ENCODE data around the gene SNX9.
A peak's percentile ranks its signal among the peaks of the same experiment; 100 is the strongest.

The SNX9 gene

DNA sequence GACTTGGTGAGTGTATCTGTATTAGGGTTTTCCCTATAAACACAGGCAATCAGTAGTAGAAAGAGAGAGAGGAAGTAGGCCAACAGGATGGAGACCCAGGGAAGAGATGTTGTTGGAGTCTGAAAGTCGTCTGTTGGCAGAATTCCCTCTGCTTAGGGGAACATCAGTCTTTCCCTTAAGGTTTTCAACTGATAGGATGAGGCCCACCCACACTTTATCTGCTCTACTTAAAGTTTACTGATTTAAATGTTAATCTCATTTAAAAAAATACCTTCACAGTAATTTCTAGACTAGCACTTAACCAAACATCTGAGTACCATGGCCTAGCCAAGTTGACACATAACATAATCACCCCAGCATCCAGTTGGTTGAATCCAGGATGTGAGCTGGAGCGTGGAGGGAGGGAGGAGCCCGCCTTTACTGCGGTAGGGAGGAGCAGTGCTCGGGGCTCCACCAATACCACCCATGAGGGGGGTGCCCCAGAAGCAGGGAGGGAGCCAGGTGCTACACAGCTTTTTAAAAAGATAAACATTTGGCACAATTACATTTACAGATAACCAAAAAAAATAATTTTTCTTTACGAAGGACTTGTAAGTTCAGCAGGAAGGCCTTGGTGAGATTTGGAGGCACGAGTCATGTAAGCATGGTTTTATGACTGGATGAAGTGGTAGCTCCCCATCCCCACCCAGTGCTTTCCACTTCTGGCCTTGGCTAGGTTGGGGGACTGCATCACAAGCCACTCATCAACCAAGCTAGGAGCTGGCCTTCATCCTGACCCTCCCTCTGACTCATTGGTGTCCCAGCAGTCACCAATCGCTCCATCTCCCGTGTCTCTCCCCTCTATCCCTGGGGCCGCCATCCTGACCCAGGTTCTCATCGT, 18.4 kb upstream of the SNX9 start:
- DNase-seq = no peak

DNA sequence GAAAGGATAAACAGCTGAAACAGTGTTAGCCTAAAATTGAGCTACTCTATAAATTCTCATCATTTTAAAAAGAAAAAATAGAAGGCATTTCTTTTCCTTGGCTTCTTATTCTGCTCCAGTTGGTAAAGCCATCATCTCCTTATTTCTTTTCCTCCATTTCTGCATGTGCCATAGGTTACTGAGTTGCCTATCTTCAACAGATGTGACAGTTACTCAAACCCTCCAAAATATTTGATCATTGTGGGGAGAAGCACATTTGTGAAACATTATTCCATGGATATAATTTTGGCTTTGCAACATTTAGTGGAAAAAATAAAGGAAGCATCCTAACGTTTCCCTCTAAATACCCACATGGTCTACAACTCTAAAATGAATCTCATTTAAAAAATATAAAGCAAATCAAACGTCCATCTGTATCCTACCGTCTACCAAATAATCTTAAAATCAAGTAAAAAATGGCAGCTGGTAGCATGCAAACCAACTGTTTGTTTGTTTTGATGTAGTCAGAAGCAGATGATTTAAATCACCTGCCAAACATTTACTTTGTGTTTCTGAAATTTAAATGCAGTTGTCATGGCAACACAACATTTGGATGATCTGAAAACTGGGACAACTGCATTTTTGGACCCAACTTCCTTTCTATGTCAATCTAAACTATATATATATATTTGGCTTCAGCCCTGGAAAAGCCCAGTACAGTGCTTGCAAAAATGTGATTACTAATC, 16.8 kb upstream of the SNX9 start:
- DNase-seq = no peak

DNA sequence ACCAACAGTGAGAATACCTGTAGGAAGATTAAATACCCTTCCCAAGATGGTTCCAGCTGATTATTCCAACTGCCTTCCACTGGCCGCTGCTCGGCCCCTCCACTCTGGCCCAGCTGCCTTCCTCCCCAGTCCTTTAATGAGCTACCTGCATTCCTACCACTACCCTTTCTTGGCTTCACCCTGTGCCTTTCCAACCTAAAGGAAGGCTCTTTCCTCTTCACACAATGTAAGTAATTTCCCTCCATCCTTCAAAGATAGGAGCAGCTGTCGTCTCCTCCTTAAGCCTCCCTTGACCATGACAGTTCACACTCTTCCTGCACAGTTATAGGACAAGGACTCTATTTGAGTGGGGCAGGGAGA, 16.2 kb upstream of the SNX9 start:
- no peak for DNase-seq

- no peak for DNase-seq
These were observed 14.6 kb upstream of the SNX9 start for GRCh38 chr6:157808405-157808950.

GRCh38 chr6:157809613-157810012, 13.4 kb upstream of the SNX9 start:
- DNase-seq = no peak

DNA sequence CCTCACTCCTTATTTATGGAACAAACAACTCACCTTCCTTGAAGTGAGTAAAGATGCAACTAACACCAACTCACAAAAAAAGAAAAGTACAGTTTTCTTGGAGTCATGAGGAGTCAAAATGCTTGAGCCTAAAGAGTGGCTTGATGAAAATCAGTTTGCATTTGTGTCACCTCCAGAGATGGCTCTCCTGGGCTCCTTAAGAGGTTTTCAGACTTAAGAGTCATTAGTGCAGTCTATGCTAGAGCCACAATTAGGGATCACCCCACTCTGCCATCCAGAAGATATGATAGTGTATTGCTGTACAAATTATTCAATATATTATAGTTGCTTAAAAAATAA, 11.9 kb upstream of the SNX9 start:
- DNase-seq = no peak

GRCh38 chr6:157811476-157812173, 11.4 kb upstream of the SNX9 start:
- no peak for DNase-seq

- no peak for DNase-seq
These were observed 10.4 kb upstream of the SNX9 start for GRCh38 chr6:157812425-157813171.

DNA sequence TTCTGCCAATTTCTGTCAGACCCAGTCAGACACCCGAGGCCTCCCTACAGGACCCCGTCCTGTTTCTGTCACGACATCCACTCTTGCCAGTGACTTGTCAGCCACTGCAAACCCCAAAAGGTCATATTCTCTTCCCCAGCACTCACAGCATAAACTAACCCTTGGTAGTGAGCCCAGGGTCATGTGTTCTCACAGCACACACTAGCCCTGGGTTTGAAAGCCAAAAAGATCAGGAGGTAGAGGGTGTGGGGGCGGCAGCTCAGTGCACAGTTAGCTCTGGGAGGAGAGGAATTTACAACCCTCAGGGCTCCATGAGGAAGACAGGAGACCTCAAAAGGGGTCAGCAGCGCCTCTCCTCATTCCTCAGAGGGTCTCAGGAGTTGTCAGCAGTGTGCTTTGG, 9.9 kb upstream of the SNX9 start:
- no peak for DNase-seq

GRCh38 chr6:157813750-157814455, 9.1 kb upstream of the SNX9 start:
- DNase-seq = no peak

- no peak for DNase-seq
These were observed 8.2 kb upstream of the SNX9 start for GRCh38 chr6:157814883-157815282.

GRCh38 chr6:157821342-157822033, 1.6 kb upstream of the SNX9 start:
- no peak for DNase-seq

- DNase-seq = peak; percentile 30
These were observed 623 bp upstream of the SNX9 start for GRCh38 chr6:157822245-157823000.

DNA sequence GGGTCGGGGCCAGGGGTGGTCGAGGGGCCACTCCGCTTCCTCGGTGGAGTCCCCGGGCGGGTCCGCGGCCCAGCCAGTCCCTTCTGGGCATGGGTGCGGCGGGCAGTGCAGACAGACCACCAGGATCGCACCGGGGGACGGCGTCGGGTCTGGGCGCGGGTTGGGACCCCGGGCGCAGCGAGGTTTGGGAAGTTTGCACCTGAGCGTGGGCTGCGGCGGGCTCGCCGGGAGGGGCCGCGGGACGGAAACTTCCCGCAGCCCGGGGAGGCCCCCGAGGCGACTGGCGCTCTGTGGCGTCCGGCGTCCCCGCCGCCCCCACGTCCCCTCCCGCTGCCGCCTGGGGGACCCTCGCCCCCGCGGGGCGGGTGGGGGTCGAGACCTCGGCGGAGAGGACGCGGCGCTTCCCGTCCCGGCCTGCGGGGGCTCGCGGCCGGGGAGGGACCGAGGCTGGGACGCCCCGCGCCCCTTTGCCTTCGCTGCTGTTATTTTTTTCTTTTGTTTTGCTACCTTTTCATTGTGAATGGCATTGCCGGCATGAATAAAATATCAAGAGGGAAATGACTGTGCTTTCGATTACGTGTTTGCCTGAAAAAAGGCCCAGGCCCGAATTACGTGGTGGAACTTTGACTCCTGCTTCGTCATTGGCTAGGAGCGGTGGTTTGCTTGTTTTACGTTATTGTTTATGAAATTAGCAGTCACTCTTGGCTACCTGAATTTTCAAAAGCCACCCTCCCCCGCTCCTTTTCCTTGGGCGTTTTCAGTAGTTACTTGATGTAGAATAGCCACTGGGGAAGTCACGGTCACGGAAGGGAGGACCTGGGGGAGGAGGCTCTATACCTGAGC, 703 bp downstream of the SNX9 start:
- DNase-seq = peak; percentile 60

DNA sequence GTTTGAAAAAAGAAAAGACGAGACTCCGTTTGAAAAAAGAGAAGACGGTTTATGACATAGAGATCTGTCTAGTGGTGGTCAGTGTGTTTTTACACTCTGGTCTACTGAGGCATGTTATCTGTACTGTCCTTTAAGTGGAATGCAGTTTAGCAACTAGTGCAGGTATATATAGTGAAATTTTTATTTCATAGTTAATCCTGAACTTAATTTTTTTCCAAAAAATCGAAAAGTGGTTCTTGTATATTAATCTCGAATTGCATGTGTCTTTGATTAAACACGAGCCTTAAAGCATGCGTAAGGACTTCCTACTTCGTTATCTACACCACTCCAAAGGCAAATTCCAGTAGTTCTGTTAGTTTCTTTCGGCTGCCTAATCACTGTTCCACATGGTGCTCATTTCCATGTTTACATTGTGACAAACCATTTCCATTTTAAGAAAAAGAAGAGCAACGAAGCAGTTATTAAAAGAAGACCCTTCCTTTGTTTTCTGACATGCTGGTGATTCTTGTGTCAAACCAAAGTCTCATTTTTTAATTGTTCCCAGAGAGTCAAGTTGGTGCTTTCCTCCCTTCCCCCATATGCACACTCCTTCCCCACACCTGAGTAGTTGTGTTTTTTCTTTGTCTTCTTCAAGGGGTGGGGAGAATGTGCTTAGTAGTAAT, 2.3 kb downstream of the SNX9 start:
- no peak for DNase-seq

GRCh38 chr6:157830354-157831017, 7.4 kb downstream of the SNX9 start:
- no peak for DNase-seq

DNA sequence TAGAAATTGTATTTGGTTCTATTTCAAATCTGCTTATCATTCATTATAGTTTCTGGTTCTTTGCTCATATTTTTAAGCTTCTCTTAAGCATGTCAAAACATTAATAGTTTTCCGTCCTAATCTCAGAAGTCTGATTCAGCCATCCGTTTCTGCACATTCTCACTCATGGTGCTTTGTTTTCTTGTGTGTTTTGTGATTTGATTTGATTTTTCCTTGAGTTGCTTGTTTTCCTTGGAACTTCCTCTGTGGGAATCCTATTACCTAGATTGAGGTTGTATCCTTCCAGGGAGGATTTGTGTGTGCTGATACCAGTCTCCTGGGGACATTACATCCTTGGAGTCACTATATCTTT, 7.9 kb downstream of the SNX9 start:
- DNase-seq = no peak

DNA sequence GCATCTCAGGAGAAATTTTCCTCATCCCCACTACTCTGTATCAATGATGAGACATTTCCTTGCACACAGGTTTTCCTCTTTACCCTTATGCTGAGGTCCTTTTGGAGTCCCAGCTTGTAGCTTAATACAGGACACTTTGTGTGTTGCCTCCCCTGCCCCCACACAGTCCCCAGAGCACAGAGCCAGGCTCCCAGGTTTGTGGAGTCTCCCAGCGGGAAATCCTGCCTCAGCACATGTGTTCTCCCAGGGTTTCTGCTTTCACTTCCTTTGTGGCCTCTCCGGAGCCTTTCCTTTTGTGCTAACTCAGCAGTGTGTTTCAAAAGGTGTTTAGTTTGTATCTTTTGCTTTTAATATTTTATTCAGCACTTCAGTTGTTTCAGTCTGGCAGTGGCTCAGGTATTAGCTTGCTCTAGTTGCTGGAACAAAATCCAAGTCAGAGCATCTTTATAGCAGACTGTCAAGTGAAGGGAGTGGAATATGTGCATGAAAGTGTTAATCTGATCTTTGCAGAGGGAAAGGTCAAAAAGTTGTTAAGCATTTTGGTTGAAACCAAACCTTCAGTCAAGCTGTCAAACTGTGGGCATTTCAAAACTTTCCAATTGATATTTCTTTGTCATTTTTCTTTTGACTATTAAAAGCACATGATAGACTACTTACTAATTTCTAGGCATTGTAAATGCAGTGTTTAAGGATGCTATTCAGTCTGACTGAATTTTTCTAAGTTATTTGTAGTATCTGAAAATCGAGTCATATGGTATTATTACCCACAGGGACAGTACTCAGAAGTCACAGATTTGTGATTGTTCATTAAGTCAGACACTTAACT, 8.6 kb downstream of the SNX9 start:
- DNase-seq = no peak
